ENCODE results near the gene MPDU1. TPM values are rescaled to one million over a fixed set of nuclear protein-coding genes. Genes with fewer than 3 reads are reported as not detected.

Gene MPDU1
- total and polyA plus RNA-seq, 2 of the 13 experiments (the other 11 are each of a cell fraction or from before 2014, with no cell fraction given), result 112 to 167 TPM

- TF ChIP-seq ZBTB7B (CRISPR knock-in tag; IDR thresholded peaks at IDR 0.05) (peak; percentile 41; the same call in 1 of the 2 replicates), ZNF496 (CRISPR knock-in tag; IDR thresholded peaks at IDR 0.05; ENCODE audit: insufficient replicate concordance) (no peak), ZNF687 (CRISPR knock-in tag; IDR thresholded peaks at IDR 0.05) (peak; percentile 86), DNMT1 (CRISPR knock-in tag; IDR thresholded peaks at IDR 0.05) (no peak), MBNL3 (CRISPR knock-in tag; conservative IDR thresholded peaks at IDR 0.05) (no peak), SAFB2 (CRISPR knock-in tag; IDR thresholded peaks at IDR 0.05; ENCODE audit: borderline replicate concordance, low read depth) (no peak), ZNF264 (CRISPR knock-in tag; IDR thresholded peaks at IDR 0.05) (no peak), RBFOX2 (IDR thresholded peaks at IDR 0.05; ENCODE audit: low read depth, low read length) (peak; percentile 68), SIN3A (IDR thresholded peaks at IDR 0.05; ENCODE audit: borderline replicate concordance, low read depth, low read length) (peak; percentile 74; the same call in 1 of the 2 replicates), ZNF44 (CRISPR knock-in tag; IDR thresholded peaks at IDR 0.05) (peak; percentile 40; the same call in 1 of the 2 replicates), ARID5B (CRISPR knock-in tag; IDR thresholded peaks at IDR 0.05) (peak; percentile 67; the same call in 1 of the 2 replicates), GMEB1 (CRISPR knock-in tag; IDR thresholded peaks at IDR 0.05; ENCODE audit: borderline replicate concordance) (0 out of 2 replicates have a peak, but pooled peaks have one; percentile 14), KAT8 (CRISPR knock-in tag; IDR thresholded peaks at IDR 0.05) (peak; percentile 82), ZEB1 (IDR thresholded peaks at IDR 0.05; ENCODE audit: insufficient replicate concordance, low read depth) (peak; percentile 41), HMG20B (CRISPR knock-in tag; conservative IDR thresholded peaks at IDR 0.05) (0 out of 2 replicates have a peak, but pooled peaks have one; percentile 10), POLR2AphosphoS5 (IDR thresholded peaks at IDR 0.05; ENCODE audit: low read depth, low read length) (peak; percentile 65), ZNF674 (CRISPR knock-in tag; IDR thresholded peaks at IDR 0.05; ENCODE audit: low read depth) (no peak), ZFAT (CRISPR knock-in tag; conservative IDR thresholded peaks at IDR 0.05) (no peak), LCORL (IDR thresholded peaks at IDR 0.05) (no peak), LCORL (CRISPR knock-in tag; IDR thresholded peaks at IDR 0.05) (no peak; the same call in 1 of the 2 replicates), CHD2 (IDR thresholded peaks at IDR 0.05; ENCODE audit: low read depth, low read length) (no peak)
Observed at GRCh38 chr17:7557775-7558543, 25.7 kb upstream of the MPDU1 start (continued).

Measured in HepG2 (cell line).